SK-N-MC (cell line): Measurements from ENCODE around the gene MRFAP1L1.

Experiments used
- EZH2 ChIP-seq: fragments of 200-600 bp; sonication (generic); IDR thresholded peaks from one replicate; pipeline ENCODE4 v1.6.1; 2017; ENCODE audit warnings: antibody characterized with exemption
- FOXP2 ChIP-seq: optimal IDR thresholded peaks from 2 replicates; pipeline ENCODE3; 2011; ENCODE audit warnings: mild to moderate bottlenecking, moderate library complexity; ENCODE audit not compliant: insufficient read depth; ENCODE audit errors: extremely low read length, control extremely low read depth
- POLR2AphosphoS5 ChIP-seq: IDR thresholded peaks from 2 replicates; pipeline ENCODE4 v1.6.1; 2012; ENCODE audit warnings: mild to moderate bottlenecking, low read depth, low read length, borderline replicate concordance

DNA sequence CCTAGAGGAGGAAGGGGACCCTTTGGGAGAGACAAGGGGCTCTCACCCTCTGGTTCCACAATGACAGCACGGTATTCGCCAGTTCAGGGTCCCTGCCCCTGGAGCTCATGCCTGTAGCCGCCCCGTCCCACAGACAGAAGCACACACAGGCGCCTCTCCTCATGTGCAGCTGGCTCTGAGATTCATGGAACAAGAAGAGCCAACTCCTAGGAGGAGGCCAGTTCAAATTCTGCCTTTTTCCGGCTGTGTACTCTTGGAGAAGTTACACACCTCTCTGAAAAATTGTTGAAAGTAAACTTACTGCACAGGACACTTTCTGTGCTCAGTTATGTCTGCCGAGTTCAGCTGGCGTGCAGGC, 21.6 kb upstream of the MRFAP1L1 start:
- TF ChIP-seq POLR2AphosphoS5: no peak
- no peak for TF ChIP-seq EZH2
- no peak for TF ChIP-seq FOXP2
